PC-9 (cell line): ENCODE measurements around the gene S100B.

Experiments
- CTCF ChIP-seq: fragments of 200-600 bp; sonication (generic); conservative IDR thresholded peaks from 2 replicates; pipeline ENCODE4 v1.6.1; 2017; ENCODE audit warnings: mixed run types, antibody characterized with exemption, mild to moderate bottlenecking, moderate library complexity
- EZH2 ChIP-seq: fragments of 200-600 bp; sonication (generic); IDR thresholded peaks from 2 replicates; pipeline ENCODE4 v1.8.0; 2017; ENCODE audit warnings: antibody characterized with exemption, low read depth

GRCh38 chr21:46549650-46550049, 55.2 kb downstream of the S100B start:
- no peak for TF ChIP-seq CTCF
- TF ChIP-seq EZH2, result no peak
